Muscle layer of duodenum (tissue), 2 donors: ENCODE results near the gene PIAS4.
A peak's percentile ranks its signal among the peaks of the same experiment; 100 is the strongest.

Experiments used
- H3K27ac ChIP-seq: one replicate; pipeline ENCODE4 v1.7.0; 2013; ENCODE audit warnings: mild to moderate bottlenecking, low read length
- H3K27me3 ChIP-seq: one replicate; pipeline ENCODE4 v1.7.0; 2013; ENCODE audit warnings: low read depth, mild to moderate bottlenecking, control low read depth, low read length
- H3K36me3 ChIP-seq, 2 donors: one replicate each; pipeline ENCODE4 v1.7.0; 2013; ENCODE audit warnings: low read length in 2 of 2, control low read depth in 1 of 2, mild to moderate bottlenecking in 1 of 2; ENCODE audit not compliant: insufficient read depth in 2 of 2, control insufficient read depth in 1 of 2
- H3K4me1 ChIP-seq, 2 donors: one replicate each; pipeline ENCODE4 v1.7.0; 2013; ENCODE audit warnings: low read length in 2 of 2, mild to moderate bottlenecking in 2 of 2, control low read depth in 1 of 2, moderate library complexity in 1 of 2; ENCODE audit not compliant: insufficient read depth in 2 of 2, control insufficient read depth in 1 of 2
- H3K4me3 ChIP-seq, 2 donors: one replicate each; pipeline ENCODE4 v1.7.0; 2013; ENCODE audit warnings: low read length in 2 of 2, low read depth in 1 of 2, mild to moderate bottlenecking in 1 of 2
- H3K9me3 ChIP-seq, 2 donors: one replicate each; pipeline ENCODE4 v1.7.0; 2013; ENCODE audit warnings: low read length in 2 of 2, control low read depth in 1 of 2, mild to moderate bottlenecking in 1 of 2; ENCODE audit not compliant: control insufficient read depth in 1 of 2
- donor health status: healthy.

Gene PIAS4

DNA sequence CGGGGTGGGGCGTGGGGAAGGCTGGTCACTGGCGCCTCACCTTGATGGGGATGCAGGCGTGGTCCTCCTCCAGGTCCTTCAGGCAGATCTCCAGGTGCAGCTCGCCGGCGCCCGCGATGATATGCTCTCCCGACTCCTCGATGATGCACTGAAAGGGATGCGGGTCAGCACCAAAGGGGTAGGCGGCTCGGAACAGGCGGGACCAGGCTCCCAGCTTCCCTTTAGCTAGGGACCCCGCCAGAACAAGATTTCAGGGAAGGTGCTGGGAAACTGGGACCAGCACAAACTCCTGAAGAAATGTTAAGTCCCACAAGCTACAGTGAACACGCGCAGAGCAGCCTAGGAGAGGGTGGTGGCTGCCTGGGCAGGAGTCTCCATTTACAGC lies 28.3 kb upstream of the PIAS4 start:
- H3K27ac ChIP-seq = no peak overlapping the region
- no peak overlapping the region for H3K4me3 ChIP-seq
- no peaks in the 10 kb centered on the region for H3K9me3 ChIP-seq
- H3K27me3 ChIP-seq = no peaks in the 10 kb centered on the region
- peaks cover 77 to 89% of the 10 kb centered on the region in 2 donors for H3K36me3 ChIP-seq
- H3K4me1 ChIP-seq = peaks cover 8 to 18% of the 10 kb centered on the region in 2 donors

DNA sequence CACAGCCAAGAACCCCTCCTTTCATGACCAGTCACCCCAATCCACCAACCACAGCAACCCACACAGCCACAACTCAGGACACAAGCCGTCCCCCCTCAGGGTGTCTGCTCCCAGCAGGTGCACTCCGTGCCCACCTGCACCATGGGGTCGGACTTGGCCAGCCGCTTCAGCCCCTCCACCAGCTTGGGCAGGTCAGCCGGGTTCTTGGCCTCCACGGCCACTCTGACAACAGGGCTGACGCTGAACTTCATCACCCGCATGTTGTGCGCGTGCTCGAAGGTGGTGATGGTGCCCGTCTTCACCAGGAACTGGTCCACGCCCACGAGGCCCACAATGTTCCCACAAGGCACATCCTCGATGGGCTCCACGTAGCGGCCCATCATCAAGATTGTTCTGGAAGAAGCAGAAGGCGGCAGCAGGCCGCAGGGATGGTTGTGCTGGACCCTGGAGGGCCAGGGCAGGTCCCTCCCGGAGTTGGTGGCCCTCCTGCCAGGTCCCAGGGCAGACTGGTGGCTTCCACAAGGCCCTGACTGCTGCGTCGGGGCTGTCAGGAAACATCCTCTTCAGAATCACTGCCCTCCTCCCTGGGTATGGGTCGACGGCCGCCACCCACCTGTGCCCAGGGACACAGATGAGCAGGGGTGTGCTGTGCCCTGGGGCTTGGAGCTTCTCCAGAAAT lies 27.7 kb upstream of the PIAS4 start:
- peaks cover 77 to 89% of the 10 kb centered on the region in 2 donors for H3K36me3 ChIP-seq
- peaks cover 8 to 20% of the 10 kb centered on the region in 2 donors for H3K4me1 ChIP-seq
- H3K27ac ChIP-seq = no peak overlapping the region
- no peaks in the 10 kb centered on the region for H3K9me3 ChIP-seq
- H3K4me3 ChIP-seq = no peak overlapping the region
- no peaks in the 10 kb centered on the region for H3K27me3 ChIP-seq

DNA sequence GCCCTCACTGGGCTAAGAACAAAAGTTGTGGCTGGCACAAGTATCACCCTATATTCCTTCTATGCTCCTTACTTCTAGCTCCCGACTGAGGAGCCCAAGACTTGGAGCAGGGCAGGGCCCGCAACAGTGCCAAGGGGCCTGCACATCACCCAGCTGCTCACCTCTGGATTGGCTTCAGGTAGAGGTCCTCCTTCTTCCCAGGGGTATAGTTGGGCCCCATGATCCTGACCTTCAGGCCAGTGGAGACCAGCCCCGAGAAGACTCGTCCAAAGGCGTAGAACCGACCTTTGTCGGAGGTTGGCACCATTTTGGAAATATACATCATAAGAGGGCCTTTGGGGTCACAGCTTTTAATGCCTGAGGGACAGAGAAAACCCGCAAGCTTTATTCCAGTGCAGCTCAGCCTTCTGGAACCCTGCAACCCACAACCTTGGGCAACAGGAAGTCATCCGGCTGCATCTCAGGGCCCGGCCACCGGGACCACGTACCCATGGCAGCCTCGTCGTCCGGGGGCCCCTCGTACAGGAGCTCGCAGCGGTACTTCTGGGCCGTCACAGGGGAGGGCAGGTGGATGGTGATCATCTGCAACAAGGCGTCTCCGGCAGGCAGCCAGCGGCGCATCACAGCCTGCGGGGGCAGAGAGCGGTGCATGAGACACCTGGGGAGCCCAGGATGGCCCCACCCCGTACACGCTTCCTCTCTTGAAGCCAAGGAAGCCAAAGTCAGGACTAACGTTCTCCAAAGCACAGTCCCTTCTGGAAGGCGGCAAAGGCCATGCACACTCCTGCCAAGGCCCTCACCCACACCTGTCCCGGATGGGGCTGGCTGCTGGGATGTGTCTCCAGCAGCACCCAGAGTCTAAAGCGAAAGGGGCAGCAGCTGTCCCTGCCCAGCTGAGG lies 26.9 kb upstream of the PIAS4 start:
- Histone ChIP-seq H3K27me3 (no peaks in the 10 kb centered on the region), H3K27ac (no peak overlapping the region), H3K9me3 (no peaks in the 10 kb centered on the region), H3K36me3 (peaks cover 76 to 83% of the 10 kb centered on the region in 2 donors), H3K4me3 (no peak overlapping the region), H3K4me1 (peaks cover 8 to 21% of the 10 kb centered on the region in 2 donors)

DNA sequence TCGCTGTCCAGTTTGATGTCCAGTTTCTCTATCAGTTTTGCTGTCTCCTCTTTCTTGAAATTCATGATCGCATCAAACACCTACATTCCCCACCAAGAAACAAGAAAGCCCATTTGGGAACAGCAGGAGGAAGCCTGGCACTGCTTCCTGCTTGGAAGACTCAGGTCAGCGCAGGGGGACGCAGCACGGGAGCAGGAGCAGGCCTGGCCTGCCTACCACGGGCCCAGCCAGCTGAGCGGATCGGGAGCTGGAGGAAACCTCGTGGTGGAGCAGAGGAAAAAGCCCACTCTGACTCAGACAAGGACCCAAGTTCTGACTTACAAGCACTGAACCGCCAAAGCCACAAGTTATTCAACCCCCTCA lies 26.2 kb upstream of the PIAS4 start:
- Histone ChIP-seq H3K4me3 (no peak overlapping the region), H3K9me3 (no peaks in the 10 kb centered on the region), H3K4me1 (peaks cover 8 to 28% of the 10 kb centered on the region in 2 donors), H3K27me3 (no peaks in the 10 kb centered on the region), H3K36me3 (peaks cover 71 to 76% of the 10 kb centered on the region in 2 donors), H3K27ac (no peak overlapping the region)

DNA sequence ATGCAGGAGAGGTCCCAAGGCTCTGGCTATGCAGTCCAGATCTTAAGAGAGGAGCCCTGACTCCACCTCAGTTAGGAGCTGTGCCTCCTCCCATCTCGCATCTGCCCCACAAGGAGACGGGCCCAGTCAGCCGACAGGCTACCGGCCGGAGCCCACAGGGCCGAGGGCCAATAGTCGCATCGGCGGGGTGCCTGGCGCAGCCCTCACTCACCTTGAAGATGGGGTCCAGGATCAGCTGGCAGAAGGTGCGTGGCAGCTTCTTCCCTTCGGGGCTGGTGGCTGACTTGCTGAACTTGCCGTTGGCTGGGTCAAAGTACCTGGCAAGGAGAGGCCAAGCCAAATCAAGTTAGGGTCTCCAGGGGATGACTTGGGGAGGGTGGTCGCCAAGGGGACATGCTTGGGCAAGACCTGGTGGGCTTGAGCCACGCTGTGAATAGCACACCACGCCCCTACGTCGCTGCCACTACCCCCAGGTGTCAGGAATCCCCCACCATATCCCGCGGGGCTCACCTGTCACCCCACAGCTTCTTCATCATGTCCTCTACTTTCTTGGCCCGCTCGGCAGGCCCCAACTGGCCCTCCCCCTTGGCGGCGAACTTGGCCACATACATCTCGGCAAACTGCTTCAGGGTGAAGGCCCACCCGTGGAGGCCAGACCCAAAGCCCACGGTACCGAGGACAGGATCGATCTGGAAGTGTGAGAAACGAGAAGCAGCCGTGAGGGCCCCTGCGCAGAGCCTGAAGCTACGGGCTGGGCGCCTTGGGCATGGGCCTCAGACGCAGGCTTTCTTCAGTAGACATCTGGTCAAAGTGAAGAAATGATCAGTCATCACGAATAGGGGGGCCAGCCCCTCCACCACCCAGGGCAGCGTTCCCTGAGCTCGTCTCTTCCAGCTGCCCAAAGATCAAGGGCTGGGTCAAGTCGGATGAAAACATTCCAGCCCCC lies 25.5 kb upstream of the PIAS4 start:
- Histone ChIP-seq H3K27me3 (no peaks in the 10 kb centered on the region), H3K27ac (no peak overlapping the region), H3K4me3 (no peak overlapping the region), H3K4me1 (peaks cover 8 to 34% of the 10 kb centered on the region in 2 donors), H3K36me3 (peaks cover 67 to 69% of the 10 kb centered on the region in 2 donors), H3K9me3 (no peaks in the 10 kb centered on the region)

DNA sequence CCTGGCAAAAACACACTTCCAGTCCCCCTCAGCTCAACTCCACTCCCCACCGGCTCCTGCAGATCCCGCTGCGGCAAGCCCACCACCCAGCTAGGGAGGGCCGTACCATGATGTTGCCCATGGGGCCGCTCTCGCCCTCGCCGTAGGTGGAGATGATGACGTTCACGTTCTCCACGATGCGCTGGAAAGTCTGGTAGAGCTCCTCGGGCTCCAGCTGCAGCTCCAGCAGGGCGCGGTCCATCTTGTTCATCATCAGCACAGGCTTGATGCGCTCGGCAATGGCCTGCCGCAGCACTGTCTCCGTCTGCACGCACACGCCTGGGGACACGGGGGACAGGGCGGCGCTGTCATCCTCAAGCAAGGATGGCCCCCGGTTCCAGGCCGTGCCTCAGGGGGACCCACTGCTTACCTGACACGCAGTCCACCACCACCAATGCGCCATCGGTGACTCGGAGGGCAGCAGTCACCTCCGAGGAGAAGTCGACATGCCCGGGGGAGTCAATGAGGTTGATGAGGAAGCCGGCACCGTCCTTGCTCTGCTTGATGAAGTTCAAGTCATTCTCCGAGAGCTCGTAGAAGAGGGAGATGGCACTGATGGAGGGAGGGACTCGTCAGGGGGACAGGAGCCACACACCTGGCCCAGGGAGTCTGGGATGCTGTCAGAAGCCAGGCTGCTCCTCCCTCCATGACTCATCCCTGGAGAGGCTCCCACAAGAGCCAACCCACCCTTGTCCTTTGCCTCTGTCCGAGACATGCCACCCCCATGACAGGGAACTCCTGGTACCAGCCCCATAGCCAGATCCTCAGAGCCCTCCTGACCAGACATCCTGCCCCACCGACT lies 24.6 kb upstream of the PIAS4 start:
- Histone ChIP-seq H3K27ac (peak overlapping the region; percentile 95), H3K36me3 (peaks cover 58 to 60% of the 10 kb centered on the region in 2 donors), H3K27me3 (no peaks in the 10 kb centered on the region), H3K4me1 (peaks cover 8 to 43% of the 10 kb centered on the region in 2 donors), H3K4me3 (peak overlapping the region; percentile 77 to 81), H3K9me3 (no peaks in the 10 kb centered on the region)

DNA sequence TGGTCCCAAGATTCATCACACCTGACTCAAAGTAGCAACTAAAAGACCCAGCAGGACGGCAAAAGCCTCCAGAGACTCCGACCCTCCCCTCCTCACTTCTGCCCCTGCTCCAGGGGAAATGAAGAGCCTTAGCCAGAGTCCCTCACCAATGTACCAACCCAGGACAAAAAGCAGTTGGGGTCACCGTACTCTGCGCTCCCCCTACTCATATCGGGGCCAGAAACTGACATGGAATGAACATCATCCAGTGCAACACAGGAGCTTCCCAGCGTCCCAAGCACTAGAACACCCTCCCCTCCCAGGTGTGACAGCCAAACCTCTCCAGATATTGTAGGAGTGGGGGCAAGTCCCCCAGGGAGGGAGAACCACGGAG lies 24.0 kb upstream of the PIAS4 start:
- Histone ChIP-seq H3K36me3 (peaks cover 53 to 55% of the 10 kb centered on the region in 2 donors), H3K4me3 (peak overlapping the region; percentile 77 to 81), H3K4me1 (peaks cover 8 to 47% of the 10 kb centered on the region in 2 donors), H3K27ac (peak overlapping the region; percentile 95), H3K9me3 (no peaks in the 10 kb centered on the region), H3K27me3 (no peaks in the 10 kb centered on the region)

DNA sequence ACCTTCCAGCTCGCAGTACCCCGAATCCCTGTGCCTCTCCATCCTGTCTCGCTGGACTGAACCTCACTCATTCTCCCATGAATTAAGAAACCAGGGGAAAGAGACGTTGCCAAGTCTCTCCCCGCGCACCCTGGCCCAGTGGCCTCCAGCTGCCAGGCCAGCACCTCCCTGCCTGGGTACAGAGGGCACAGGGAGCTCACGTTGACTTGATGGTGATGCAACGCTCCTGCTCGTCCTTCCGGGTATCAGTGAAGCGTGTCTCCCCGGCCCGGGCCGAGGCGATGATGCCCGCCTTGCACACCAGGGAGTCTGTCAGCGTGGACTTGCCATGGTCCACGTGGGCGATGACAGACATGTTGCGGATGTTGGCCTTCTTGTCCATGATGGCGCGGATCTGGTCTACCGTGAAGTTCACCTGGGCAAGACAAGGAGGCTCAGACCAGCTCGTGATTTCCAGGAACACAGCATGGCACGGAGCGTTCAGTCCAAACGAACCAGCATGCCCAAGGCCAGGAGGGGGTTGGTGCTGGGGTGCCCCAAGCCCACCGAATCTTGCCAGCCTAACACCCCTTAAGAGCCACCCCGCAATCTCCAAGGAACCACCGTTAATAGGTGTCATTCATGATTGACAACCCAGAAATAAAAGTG lies 23.5 kb upstream of the PIAS4 start:
- Histone ChIP-seq H3K9me3 (no peaks in the 10 kb centered on the region), H3K36me3 (peaks cover 51% of the 10 kb centered on the region in 2 donors), H3K27ac (peak overlapping the region; percentile 95), H3K27me3 (no peaks in the 10 kb centered on the region), H3K4me1 (peaks cover 8 to 47% of the 10 kb centered on the region in 2 donors), H3K4me3 (peak overlapping the region; percentile 77 to 81)

DNA sequence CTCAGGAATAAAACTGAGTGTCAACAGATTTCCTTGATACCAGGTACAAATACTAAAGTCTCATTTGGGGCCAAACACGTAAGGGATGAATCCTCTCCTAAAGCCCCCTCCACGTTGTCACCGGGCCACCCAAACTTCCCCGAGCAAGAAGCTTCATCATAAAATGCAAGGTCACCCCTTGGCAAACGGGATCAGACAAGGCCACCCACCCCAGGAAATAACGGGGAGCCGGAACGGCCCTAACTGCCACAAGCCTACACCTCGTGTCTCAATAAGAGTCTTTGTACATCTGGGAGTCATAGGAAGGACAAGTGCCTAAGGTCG lies 23.0 kb upstream of the PIAS4 start:
- H3K9me3 ChIP-seq = no peaks in the 10 kb centered on the region
- peak overlapping the region; percentile 77 to 81 for H3K4me3 ChIP-seq
- H3K27me3 ChIP-seq = no peaks in the 10 kb centered on the region
- H3K27ac ChIP-seq = peak overlapping the region; percentile 95
- peaks cover 8 to 47% of the 10 kb centered on the region in 2 donors for H3K4me1 ChIP-seq
- peaks cover 46 to 47% of the 10 kb centered on the region in 2 donors for H3K36me3 ChIP-seq
